ENCODE measurements around the gene SOX3.

SOX3 gene

DNA sequence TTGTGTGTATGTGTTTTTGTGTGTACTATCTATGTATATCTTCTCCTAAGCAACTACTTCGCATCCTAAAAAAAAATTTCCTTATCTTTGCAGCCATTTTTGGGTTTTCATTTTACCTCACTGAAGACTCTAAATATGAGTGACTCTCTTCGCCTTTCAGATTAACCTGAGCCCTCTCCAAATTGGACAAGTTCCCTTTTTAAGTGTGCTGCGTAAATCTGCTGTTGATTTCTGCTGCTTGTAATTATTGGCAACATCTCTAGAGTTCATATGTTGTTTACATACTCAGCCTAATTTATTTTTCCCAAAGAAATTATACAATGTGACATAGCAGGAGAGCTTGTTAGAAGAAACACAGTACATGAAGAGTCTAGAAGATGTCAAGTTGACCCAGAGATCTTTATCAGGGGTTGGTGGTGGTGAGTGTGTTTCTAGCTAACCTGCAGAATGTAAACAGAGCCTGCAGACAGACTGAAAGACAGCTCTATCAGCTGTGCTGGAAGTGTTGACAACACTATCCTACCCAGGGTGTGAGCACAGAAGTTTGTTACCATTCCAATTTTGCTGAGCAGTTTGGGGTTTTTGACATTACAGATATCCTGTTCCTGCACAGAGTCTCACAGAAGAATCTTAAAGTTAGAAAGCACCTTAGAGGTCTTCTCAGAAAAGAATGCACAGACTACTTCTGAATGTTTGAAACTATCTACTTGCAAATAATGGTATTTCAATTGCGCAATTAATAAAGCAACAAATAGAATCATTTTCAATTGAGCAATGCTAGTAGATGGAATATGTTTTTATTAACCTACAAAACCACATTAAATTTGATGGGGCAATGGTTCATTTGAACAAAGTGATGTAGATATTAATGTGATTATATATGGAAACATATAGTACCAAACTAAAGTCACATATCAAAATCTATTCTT is 12.5 kb downstream of the SOX3 start:
- no peak for DNase-seq

DNA sequence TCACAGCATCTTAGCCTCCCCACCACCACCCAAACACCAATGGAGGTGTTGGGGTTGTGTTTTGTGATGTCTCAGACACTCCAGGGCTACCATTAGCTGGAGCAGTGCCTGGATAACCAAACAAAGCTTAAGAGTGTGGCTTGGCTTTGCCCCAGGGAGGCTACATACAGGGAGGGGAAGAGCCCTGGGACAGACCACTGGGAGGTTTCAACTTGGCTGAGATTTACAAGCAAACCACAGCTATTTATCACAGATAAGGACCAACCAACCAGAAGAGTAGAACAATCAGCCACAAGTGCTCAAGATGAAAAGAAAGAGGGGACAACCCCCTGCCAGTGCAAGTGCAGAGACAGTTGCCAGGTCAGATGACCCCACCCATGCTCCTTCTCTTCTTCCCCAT is 24.1 kb downstream of the SOX3 start:
- no peak for DNase-seq

DNA sequence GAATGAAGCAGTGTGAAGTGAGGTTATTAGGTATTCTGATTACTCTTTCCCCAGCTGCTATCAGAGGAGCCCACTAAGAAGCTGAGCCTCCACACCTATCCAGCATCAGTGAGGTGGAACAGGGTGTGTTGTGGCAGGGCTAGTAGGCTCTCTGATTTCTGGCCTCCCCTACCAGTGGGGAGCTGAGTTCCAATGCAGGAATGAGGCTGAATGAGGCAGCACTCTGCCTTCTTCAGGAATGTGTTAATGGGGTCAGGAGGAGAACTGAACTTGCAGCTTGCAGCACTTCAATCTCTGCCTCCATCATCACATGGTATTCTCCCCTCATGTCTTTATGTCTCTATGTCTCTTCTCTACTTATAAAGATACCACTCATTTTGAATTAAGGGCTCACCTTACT is 26.9 kb downstream of the SOX3 start:
- DNase-seq: no peak

DNA sequence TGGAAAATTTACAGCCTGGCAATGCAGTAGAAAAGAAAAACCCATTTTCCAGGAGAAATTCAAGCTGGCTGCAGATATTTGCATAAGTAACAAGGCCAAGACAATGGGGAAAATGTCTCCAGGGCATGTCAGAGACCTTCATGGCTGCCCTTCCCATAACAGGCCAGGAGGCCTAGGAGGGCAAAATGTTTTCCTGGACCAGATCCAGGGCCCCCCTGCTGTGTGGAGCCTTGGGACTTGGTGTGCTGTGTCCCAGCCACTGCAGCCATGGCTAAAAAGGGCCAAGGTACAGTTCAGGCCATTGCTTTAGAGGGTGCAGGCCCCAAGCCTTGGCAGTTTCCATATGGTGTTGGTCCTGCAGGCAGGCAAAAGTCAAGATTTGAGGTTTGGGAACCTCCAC is 29.8 kb downstream of the SOX3 start:
- DNase-seq: no peak

DNA sequence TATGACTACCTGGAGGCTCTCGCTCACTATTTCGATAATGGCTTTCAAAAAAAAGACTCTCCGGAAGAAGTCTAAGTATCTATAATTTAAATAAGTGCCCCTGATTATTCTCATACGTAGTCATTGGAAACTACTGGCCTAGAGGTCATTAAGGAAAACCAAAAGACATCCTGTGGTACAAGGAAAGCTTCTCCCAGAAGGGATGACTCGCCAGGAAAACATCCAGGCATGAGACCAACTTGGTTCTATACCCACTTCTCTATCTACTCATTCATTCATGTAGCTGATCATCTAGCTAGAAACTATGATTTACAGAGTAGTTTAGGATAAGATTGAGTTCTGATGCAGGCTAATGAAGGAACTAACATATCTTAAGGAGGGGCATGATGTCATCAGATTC is 37.7 kb downstream of the SOX3 start:
- no peak for DNase-seq

Data from NCI-H1092 treated with DMSO at 0.1 percent for 48 hours (cell line).